ENCODE results near the gene NQO2.

DNA sequence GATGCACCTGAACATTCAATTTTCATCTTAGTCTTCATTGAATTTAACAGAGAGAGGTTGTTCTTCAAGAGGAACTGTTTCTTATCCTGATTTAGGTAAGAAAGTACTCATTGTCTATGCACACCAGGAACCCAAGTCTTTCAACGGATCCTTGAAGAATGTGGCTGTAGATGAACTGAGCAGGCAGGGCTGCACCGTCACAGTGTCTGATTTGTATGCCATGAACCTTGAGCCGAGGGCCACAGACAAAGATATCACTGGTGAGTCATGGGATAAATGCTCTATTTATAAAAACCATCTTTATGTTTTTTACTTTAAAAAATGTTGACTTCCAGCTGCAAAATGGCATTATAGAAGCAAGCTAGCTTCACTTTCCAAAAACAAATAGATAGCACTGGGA lies 10.2 kb downstream of the NQO2 start:
- TF ChIP-seq CTCF (conservative IDR thresholded peaks at IDR 0.05) (no peak), ZFX (IDR thresholded peaks at IDR 0.05) (no peak)

Measured in C4-2B (cell line).